Mesendoderm (in vitro differentiated cells): ENCODE data around the gene SP140.

ENCODE experiments used
- DNase-seq: peaks from one replicate; pipeline ENCODE4 v3.0.0; 2013
- H2AK5ac ChIP-seq: 2 replicates; pipeline ENCODE4 v1.6.1; 2013; ENCODE audit warnings: low read length, inconsistent platforms
- H2BK120ac ChIP-seq: 2 replicates; pipeline ENCODE4 v1.6.1; 2013; ENCODE audit warnings: low read depth, mild to moderate bottlenecking, low read length, moderate library complexity, mixed read lengths
- H2BK15ac ChIP-seq: replicated peaks from 2 replicates; pipeline ENCODE4 v1.6.1; 2013; ENCODE audit warnings: low read depth, mild to moderate bottlenecking, moderate library complexity
- H2BK5ac ChIP-seq: 2 replicates; pipeline ENCODE4 v1.6.1; 2013; ENCODE audit warnings: low read length, inconsistent platforms
- H3K18ac ChIP-seq: 2 replicates; pipeline ENCODE4 v1.6.1; 2013; ENCODE audit warnings: mild to moderate bottlenecking, low read length, mixed read lengths
- H3K23ac ChIP-seq: one replicate; pipeline ENCODE4 v1.6.1; 2013; ENCODE audit warnings: low read length
- H3K27ac ChIP-seq: 2 replicates; pipeline ENCODE4 v1.5.1; 2013; ENCODE audit warnings: low read depth, mild to moderate bottlenecking, inconsistent platforms, low read length, moderate library complexity
- H3K27me3 ChIP-seq: 2 replicates; pipeline ENCODE4 v1.6.1; 2013; ENCODE audit warnings: low read length, control low read depth, mild to moderate bottlenecking, inconsistent platforms; ENCODE audit not compliant: insufficient read depth, poor library complexity
- H3K36me3 ChIP-seq: 2 replicates; pipeline ENCODE4 v1.6.1; 2013; ENCODE audit warnings: low read length, inconsistent platforms; ENCODE audit not compliant: control insufficient read depth, insufficient read depth
- H3K4ac ChIP-seq: one replicate; pipeline ENCODE4 v1.6.1; 2013; ENCODE audit warnings: low read depth, mild to moderate bottlenecking, low read length, moderate library complexity
- H3K4me1 ChIP-seq: 2 replicates; pipeline ENCODE4 v1.6.1; 2013; ENCODE audit warnings: low read depth, low read length, inconsistent platforms; ENCODE audit not compliant: control insufficient read depth
- H3K4me2 ChIP-seq: 2 replicates; pipeline ENCODE4 v1.6.1; 2013; ENCODE audit warnings: low read length
- H3K4me3 ChIP-seq: 2 replicates; pipeline ENCODE4 v1.5.1; 2013; ENCODE audit warnings: mild to moderate bottlenecking, low read length
- H3K56ac ChIP-seq: one replicate; pipeline ENCODE4 v1.6.1; 2013; ENCODE audit warnings: low read length
- H3K79me1 ChIP-seq: 2 replicates; pipeline ENCODE4 v1.6.1; 2013; ENCODE audit warnings: low read length, inconsistent platforms
- H3K79me2 ChIP-seq: 2 replicates; pipeline ENCODE4 v1.6.1; 2013; ENCODE audit warnings: mild to moderate bottlenecking, low read length; ENCODE audit not compliant: control insufficient read depth, insufficient read depth
- H3K9ac ChIP-seq: 2 replicates; pipeline ENCODE4 v1.6.1; 2013; ENCODE audit warnings: low read length, inconsistent platforms
- H4K5ac ChIP-seq: one replicate; pipeline ENCODE4 v1.6.1; 2013; ENCODE audit warnings: low read length
- H4K8ac ChIP-seq: one replicate; pipeline ENCODE4 v1.6.1; 2013; ENCODE audit warnings: low read depth, mild to moderate bottlenecking, control low read depth, low read length, moderate library complexity
- WGBS: extraction: QIAGEN DNeasy Blood & Tissue Kit; methylation state at CpG from one replicate; pipeline ENCODE4 v1.1.7; 2013; ENCODE audit warnings: low lambda C conversion rate, missing lambda C conversion rate; ENCODE audit not compliant: insufficient coverage; ENCODE audit errors: extremely low coverage; 5-methylcytosine and 5-hydroxymethylcytosine counted together

The SP140 gene

GRCh38 chr2:230226051-230226551 lies 565 bp downstream of the SP140 start:
- Histone ChIP-seq H3K4me1 (no peaks in the 10 kb centered on the region), H3K79me1 (no peaks in the 10 kb centered on the region), H3K36me3 (no peaks in the 10 kb centered on the region), H3K56ac (no peak overlapping the region), H4K8ac (no peak overlapping the region), H3K18ac (no peak overlapping the region), H3K9ac (no peak overlapping the region), H2BK15ac (no peak overlapping the region), H3K23ac (no peak overlapping the region), H3K27ac (no peak overlapping the region), H2BK120ac (no peak overlapping the region), H3K4ac (no peak overlapping the region), H3K4me3 (no peak overlapping the region), H3K79me2 (no peaks in the 10 kb centered on the region), H2AK5ac (no peak overlapping the region), H3K4me2 (no peak overlapping the region), H3K27me3 (no peaks in the 10 kb centered on the region), H4K5ac (no peak overlapping the region), H2BK5ac (no peak overlapping the region)
- no CpG with 5 or more reads among the region's 4 CpGs for WGBS
- no peak for DNase-seq

- Histone ChIP-seq H3K56ac (no peak overlapping the region), H3K27ac (no peak overlapping the region), H3K27me3 (no peaks in the 10 kb centered on the region), H2AK5ac (no peak overlapping the region), H3K79me1 (no peaks in the 10 kb centered on the region), H2BK15ac (no peak overlapping the region), H3K4me2 (no peak overlapping the region), H3K4me3 (no peak overlapping the region), H3K9ac (no peak overlapping the region), H4K5ac (no peak overlapping the region), H3K36me3 (no peaks in the 10 kb centered on the region), H3K23ac (no peak overlapping the region), H2BK5ac (no peak overlapping the region), H2BK120ac (no peak overlapping the region), H3K18ac (no peak overlapping the region), H3K79me2 (no peaks in the 10 kb centered on the region), H4K8ac (no peak overlapping the region), H3K4ac (no peak overlapping the region), H3K4me1 (no peaks in the 10 kb centered on the region)
- DNase-seq, result no peak
- WGBS, result no CpG with 5 or more reads among the region's 3 CpGs
Observed at GRCh38 chr2:230227216-230227615, 1.7 kb downstream of the SP140 start.

GRCh38 chr2:230230087-230230486 lies 4.6 kb downstream of the SP140 start:
- no peak overlapping the region for H2BK15ac ChIP-seq
- no peaks in the 10 kb centered on the region for H3K79me1 ChIP-seq
- no peak overlapping the region for H3K23ac ChIP-seq
- H2BK5ac ChIP-seq, result no peak overlapping the region
- no peak overlapping the region for H2BK120ac ChIP-seq
- no peak overlapping the region for H3K4ac ChIP-seq
- no peak overlapping the region for H2AK5ac ChIP-seq
- H3K4me1 ChIP-seq, result no peaks in the 10 kb centered on the region
- no CpG with 5 or more reads among the region's 3 CpGs for WGBS
- H3K18ac ChIP-seq, result no peak overlapping the region
- no peaks in the 10 kb centered on the region for H3K27me3 ChIP-seq
- H3K36me3 ChIP-seq, result no peaks in the 10 kb centered on the region
- H3K4me2 ChIP-seq, result no peak overlapping the region
- DNase-seq, result peak; percentile 91
- H4K5ac ChIP-seq, result no peak overlapping the region
- no peaks in the 10 kb centered on the region for H3K79me2 ChIP-seq
- H3K4me3 ChIP-seq, result no peak overlapping the region
- H3K9ac ChIP-seq, result no peak overlapping the region
- H3K27ac ChIP-seq, result peak overlapping the region; percentile 49
- H4K8ac ChIP-seq, result no peak overlapping the region
- no peak overlapping the region for H3K56ac ChIP-seq

- Histone ChIP-seq H2AK5ac (no peak overlapping the region), H3K27ac (no peak overlapping the region), H3K18ac (no peak overlapping the region), H3K9ac (no peak overlapping the region), H4K5ac (no peak overlapping the region), H3K56ac (no peak overlapping the region), H3K4me3 (no peak overlapping the region), H2BK120ac (no peak overlapping the region), H3K36me3 (no peaks in the 10 kb centered on the region), H3K23ac (no peak overlapping the region), H3K79me1 (no peaks in the 10 kb centered on the region), H3K27me3 (no peaks in the 10 kb centered on the region), H3K4me2 (no peak overlapping the region), H2BK5ac (no peak overlapping the region), H4K8ac (no peak overlapping the region), H3K4ac (no peak overlapping the region), H3K79me2 (no peaks in the 10 kb centered on the region), H2BK15ac (no peak overlapping the region), H3K4me1 (no peaks in the 10 kb centered on the region)
- DNase-seq, result no peak
- no CpG with 5 or more reads among the region's 2 CpGs for WGBS
Observed at GRCh38 chr2:230230496-230231200, 5.1 kb downstream of the SP140 start.

- H3K23ac ChIP-seq, result no peak overlapping the region
- no peak overlapping the region for H3K9ac ChIP-seq
- no peak overlapping the region for H4K8ac ChIP-seq
- H3K36me3 ChIP-seq, result no peaks in the 10 kb centered on the region
- no peak overlapping the region for H2BK15ac ChIP-seq
- no peak overlapping the region for H3K4me2 ChIP-seq
- H3K18ac ChIP-seq, result no peak overlapping the region
- H4K5ac ChIP-seq, result no peak overlapping the region
- no peak overlapping the region for H2BK120ac ChIP-seq
- H3K4ac ChIP-seq, result no peak overlapping the region
- no peaks in the 10 kb centered on the region for H3K79me2 ChIP-seq
- no CpG with 5 or more reads among the region's 3 CpGs for WGBS
- H3K4me3 ChIP-seq, result no peak overlapping the region
- no peak overlapping the region for H3K56ac ChIP-seq
- no peak overlapping the region for H2AK5ac ChIP-seq
- no peaks in the 10 kb centered on the region for H3K79me1 ChIP-seq
- no peaks in the 10 kb centered on the region for H3K4me1 ChIP-seq
- H2BK5ac ChIP-seq, result no peak overlapping the region
- H3K27ac ChIP-seq, result no peak overlapping the region
- peak; percentile 19 for DNase-seq
- H3K27me3 ChIP-seq, result no peaks in the 10 kb centered on the region
Observed at GRCh38 chr2:230231251-230231650, 5.7 kb downstream of the SP140 start.
